NK-92 (cell line): Measurements from ENCODE around the gene SMOC2.
"Not testable (repeated sequence)": the region's sequence is repeated elsewhere in the genome, so short reads cannot be mapped to it uniquely, and the experiment has no call there.

Source experiments
- DNase-seq: peaks from one replicate; lab custom pipeline; 2025; ENCODE audit not compliant: unreplicated experiment; lab: John Stamatoyannopoulos, UW

Gene SMOC2

DNA sequence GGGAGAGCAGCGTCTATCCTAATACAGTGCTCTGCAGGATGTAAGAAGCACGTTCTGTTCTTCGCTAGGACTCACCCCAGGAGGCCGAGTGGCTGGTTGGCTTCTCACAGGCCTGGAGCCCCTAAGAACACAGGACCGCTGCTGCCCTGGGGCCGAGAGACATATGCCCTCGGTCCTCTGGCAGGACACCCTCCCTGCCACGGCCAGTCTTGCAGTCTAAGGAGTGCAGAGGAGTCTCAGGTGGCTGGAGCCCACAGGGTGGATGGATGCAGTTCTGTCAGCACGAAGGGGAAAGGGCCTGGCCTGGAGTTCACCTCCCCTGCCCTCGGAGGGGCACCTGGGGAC lies 96.5 kb downstream of the SMOC2 start:
- no peak for DNase-seq

DNA sequence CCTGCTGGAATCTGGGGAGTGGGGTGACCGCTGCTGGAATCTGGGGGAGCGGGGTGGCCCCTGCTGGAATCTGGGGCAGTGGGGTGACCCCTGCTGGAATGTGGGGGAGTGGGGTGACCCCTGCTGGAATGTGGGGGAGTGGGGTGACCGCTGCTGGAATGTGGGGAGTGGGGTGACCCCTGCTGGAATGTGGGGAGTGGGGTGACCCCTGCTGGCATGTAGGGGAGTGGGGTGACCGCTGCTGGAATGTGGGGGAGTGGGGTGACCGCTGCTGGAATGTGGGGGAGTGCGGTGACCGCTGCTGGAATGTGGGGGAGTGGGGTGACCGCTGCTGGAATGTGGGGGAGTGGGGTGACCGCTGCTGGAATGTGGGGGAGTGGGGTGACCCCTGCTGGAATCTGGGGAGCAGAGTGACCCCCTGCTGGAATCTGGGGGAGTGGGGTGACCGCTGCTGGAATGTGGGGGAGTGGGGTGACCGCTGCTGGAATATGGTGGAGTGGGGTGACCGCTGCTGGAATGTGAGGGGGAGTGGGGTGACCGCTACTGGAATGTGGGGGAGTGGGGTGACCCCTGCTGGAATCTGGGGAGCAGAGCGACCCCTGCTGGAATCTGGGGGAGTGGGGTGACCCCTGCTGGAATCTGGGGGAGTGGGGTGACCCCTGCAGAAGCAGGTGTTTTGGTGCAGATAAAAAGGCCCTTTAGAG lies 97.4 kb downstream of the SMOC2 start:
- not testable (repeated sequence) for DNase-seq

- no peak for DNase-seq
These were observed 98.2 kb downstream of the SMOC2 start for GRCh38 chr6:168538892-168539811.

DNA sequence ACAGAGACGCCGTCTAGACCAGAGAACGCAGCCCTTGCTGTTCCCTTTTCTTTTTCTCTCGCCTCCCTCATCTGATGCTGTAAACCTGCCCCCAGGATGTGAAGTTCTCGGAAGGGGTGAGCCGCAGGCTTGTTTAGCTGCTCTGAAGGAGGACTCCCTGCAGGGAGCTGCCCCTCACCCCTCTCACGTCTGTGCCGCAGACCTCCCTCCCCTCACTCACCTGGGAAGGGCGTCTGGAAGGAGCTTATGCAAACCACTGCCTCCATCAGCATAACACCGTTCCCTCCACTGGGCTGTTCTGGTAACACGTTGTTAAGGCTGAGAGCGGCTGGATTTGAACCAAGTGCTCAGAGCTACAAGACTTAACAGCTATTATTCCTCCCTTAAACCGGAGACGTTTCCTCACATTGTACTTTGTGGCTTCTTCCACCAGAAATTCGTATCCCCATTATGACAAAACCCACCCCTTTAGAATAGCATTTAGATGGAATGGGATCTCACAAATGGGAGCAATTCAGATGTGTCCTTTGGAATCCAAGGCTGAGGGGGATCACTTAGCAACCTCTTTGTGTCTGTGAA lies 99.8 kb downstream of the SMOC2 start:
- DNase-seq: no peak

- no peak for DNase-seq
These were observed 100.3 kb downstream of the SMOC2 start for GRCh38 chr6:168541307-168541706.

DNA sequence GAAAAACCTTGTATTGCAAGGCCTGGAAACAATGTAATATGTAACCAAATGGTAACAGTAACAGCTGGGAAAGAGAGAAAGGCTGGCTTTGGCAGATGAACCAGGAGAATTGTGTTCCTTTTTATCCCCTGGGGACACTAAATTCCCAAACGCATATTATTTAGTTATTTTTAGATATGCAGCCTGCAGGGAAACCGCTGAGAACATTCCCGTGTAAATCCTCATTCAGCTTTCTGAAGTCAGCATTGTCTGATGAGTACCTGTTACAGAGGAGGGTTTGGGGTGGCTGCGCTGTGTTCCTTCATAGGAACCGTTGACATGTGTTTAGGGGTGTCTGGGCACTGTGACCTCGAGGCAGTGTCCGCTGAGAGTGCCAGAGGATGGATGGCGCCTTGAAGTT lies 101.3 kb downstream of the SMOC2 start:
- no peak for DNase-seq

GRCh38 chr6:168545428-168545827 lies 104.4 kb downstream of the SMOC2 start:
- DNase-seq: no peak

DNA sequence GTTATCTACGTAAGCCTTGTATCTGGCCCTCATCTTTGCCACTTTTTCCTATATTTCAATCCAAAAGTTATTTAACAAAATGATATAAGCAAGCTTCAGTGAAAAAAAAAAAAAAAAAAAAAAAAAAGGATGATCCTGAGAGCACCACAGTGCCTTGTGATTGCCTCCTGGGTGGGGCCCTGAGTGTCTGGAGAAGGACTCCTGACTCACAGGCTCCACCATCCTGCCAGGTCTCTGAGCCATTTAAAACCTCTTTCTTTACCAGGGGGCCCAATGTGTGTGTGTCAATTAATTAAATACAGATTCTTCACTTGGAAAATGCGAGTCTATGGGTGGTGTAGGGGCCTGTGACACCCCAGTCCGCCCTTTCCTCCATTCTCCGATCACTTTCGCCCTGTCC lies 105.2 kb downstream of the SMOC2 start:
- DNase-seq: no peak

DNA sequence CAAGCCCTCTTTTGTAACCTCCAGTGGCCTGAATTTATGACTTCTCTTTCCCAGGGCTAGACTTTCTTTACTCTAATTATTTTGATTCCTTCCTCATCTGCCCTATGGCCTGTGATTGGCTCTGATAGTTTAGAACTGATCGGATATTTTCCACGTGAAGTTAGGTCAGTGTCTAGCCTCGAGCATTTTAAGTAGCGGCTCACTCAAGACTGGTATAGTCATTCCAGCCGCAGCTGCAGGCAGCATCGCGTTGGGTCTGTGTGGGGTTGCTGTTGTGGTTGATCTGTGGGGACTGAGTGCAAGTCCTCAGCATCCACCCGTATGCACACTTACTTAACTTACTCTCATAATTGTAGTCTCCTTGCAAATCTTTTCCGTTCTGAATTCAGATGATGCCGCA lies 105.7 kb downstream of the SMOC2 start:
- no peak for DNase-seq

DNA sequence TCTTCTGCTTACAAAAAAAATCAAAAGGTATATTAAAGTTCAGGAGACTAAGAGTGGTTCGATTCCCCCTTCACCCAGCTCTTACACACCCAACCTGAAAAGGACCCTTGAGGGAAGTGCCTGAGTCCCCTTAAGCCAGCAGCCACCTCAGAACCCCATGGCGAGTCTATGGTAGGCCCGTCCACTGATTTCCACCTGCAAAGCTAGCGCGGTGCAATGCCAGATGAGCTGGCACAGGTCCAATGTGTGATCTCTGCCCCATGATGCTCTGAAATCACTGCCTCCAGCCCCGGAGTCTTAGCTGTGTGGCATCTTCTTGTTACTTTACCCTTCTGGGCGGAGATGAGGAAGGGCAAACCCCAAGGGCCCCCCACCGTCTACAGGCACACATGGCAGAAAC lies 109.3 kb downstream of the SMOC2 start:
- DNase-seq: no peak

- DNase-seq: no peak
These were observed 113.5 kb downstream of the SMOC2 start for GRCh38 chr6:168554472-168554871.

GRCh38 chr6:168554898-168555617 lies 114.1 kb downstream of the SMOC2 start:
- DNase-seq: no peak

DNA sequence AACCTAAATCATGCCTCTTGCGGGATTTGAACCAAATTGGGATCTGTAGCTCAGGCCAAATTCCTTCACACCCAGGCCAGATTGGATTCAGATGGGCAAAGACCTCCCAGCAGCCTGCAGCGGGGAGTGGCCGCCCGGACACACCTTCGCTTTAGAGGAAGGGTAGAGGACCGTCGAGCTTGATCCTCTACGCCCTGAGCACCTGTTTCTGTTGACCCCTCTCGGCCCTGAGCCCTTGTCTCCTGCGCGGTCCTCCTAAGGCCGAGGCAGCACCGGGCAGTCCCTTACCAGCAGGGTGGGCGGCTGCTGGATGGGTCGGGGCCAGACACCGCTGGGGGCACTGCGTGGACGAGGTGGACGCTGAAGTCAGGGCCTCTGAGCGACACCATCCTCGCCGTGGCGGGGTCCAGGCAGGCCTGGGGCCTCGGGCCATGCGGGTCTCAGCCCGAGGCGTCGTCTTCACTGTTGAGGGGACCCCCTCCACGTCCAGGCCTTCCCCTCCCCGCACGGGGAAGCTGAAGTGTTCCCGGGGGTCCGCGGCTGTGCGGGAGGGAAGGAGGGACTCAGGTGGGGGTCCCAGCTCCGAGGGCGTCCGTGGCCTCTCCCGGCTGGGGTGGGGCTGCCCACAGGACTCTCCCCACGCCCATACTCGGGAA lies 114.8 kb downstream of the SMOC2 start:
- DNase-seq: no peak

DNA sequence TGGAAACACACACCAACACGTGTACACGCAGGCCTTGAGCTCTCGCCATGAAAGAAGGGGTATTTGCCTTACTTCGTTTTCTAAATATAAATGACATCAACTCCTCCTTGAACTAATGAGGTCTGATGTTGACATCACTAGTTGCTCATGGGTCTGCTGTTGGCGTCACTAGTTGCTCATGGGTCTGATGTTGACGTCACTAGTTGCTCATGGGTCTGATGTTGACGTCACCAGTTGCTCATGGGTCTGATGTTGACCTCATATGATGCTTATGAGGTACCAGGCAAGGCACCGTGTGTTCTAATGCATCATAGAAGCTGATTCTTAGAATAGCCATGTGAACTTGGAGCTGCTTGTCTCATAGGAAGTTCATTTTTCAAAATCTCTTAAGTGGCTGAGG lies 116.5 kb downstream of the SMOC2 start:
- no peak for DNase-seq

DNA sequence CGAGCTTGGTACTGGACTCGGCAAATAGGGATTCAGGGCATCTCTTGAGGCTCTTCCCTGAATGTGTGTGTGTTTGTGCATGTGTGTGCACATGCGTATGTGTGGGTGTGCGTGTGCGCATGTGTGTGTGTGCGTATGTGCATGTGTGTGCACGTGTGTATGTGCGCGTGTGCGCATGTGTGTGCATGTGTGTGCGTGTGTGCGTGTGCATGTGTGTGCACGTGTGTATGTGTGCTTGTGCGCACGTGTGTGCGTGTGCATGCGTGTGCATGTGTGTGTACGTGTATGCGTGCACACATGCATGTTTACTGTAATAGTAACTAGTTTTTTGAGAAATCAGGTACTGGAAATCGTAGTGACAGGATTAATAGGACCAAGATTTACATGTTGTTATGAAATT lies 117.7 kb downstream of the SMOC2 start:
- no peak for DNase-seq

- DNase-seq: no peak
These were observed 118.7 kb downstream of the SMOC2 start for GRCh38 chr6:168559574-168560098.

- DNase-seq: no peak
These were observed 119.1 kb downstream of the SMOC2 start for GRCh38 chr6:168560126-168560525.

- no peak for DNase-seq
These were observed 121.7 kb downstream of the SMOC2 start for GRCh38 chr6:168562576-168563151.

- DNase-seq: no peak
These were observed 122.7 kb downstream of the SMOC2 start for GRCh38 chr6:168563656-168564055.

GRCh38 chr6:168565112-168565511 lies 124.1 kb downstream of the SMOC2 start:
- no peak for DNase-seq
